Calu3 (cell line): ENCODE measurements around the gene FLNA. TPM values are rescaled to one million over a fixed set of nuclear protein-coding genes. Genes with fewer than 3 reads are reported as not detected.

Experiments used
- BruUV-seq: library from RNA; stranded (reverse); fragments of 400-500 nt; replicated peaks from 2 replicates; lab custom pipeline; 2021; lab: Mats Ljungman, UMichigan
- CTCF ChIA-PET: fragments of 300-600 bp; sonication (Branson Sonifier 250); formaldehyde crosslinking; loops from one replicate; lab custom pipeline; 2022; ENCODE audit warnings: antibody characterized with exemption; lab: Charles Lee
- DNase-seq: peaks from one replicate; pipeline ENCODE4 v3.0.0; 2022
- H3K27ac Mint-ChIP-seq: one replicate; pipeline ENCODE4 v1.8.0; 2022; ENCODE audit warnings: mixed read lengths; ENCODE audit not compliant: unreplicated experiment
- H3K27me3 Mint-ChIP-seq: one replicate; pipeline ENCODE4 v1.8.0; 2022; ENCODE audit warnings: mixed read lengths; ENCODE audit not compliant: unreplicated experiment
- H3K36me3 Mint-ChIP-seq: one replicate; pipeline ENCODE4 v1.8.0; 2022; ENCODE audit warnings: mild to moderate bottlenecking, moderate library complexity, mixed read lengths; ENCODE audit not compliant: insufficient read depth, unreplicated experiment
- H3K4me1 Mint-ChIP-seq: one replicate; pipeline ENCODE4 v1.8.0; 2022; ENCODE audit warnings: mild to moderate bottlenecking, low read depth, mixed read lengths; ENCODE audit not compliant: unreplicated experiment
- H3K4me3 Mint-ChIP-seq: one replicate; pipeline ENCODE4 v1.8.0; 2022; ENCODE audit warnings: mild to moderate bottlenecking, low read depth, moderate library complexity, mixed read lengths; ENCODE audit not compliant: unreplicated experiment
- H3K9me3 Mint-ChIP-seq: one replicate; pipeline ENCODE4 v1.8.0; 2022; ENCODE audit warnings: low read depth, mixed read lengths; ENCODE audit not compliant: unreplicated experiment
- CTCF ChIP-seq: fragments of 200-600 bp; IDR thresholded peaks from one replicate; pipeline ENCODE4 v1.8.0; 2022; ENCODE audit warnings: antibody characterized with exemption; ENCODE audit not compliant: unreplicated experiment
- intact Hi-C: fragments of 100-400 bp; cut with micrococcal nuclease; formaldehyde crosslinking; loops from one replicate; pipeline ENCODE4 v1.10.0; 2022; ENCODE audit not compliant: unreplicated experiment
- total RNA-seq: library from RNA; stranded (reverse); gene quantifications from 2 replicates; pipeline ENCODE4 v1.2.3, GENCODE V29; 2022

Gene FLNA
- total RNA-seq, 1 experiment from 2014 or later = 1,240 TPM

DNA sequence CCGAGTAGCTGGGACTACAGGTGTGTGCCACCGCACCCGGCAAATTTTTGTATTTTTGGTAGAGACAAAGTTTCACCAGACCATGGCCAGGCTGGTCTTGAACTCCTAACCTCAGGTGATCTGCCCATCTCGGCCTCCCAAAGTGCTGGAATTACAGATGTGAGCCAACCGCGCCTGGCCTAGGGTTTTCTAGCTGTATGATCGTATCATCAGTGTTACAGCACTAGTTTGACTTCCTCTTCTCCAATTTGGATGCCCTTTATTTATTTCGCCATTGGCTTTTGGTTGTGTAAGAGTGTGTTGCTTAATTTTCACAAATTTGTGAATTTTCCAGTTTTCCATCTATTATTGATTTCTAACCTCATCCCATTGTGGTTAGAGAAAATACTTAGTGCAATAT is 73.6 kb downstream of the FLNA start:
- no peaks in the 10 kb centered on the region for H3K4me1 Mint-ChIP-seq
- no peak for TF ChIP-seq CTCF
- H3K27ac Mint-ChIP-seq = no peak overlapping the region
- no peaks in the 10 kb centered on the region for H3K9me3 Mint-ChIP-seq
- peaks cover 5% of the 10 kb centered on the region for H3K36me3 Mint-ChIP-seq
- peaks cover 11% of the 10 kb centered on the region for H3K27me3 Mint-ChIP-seq
- intact Hi-C loops = no loop called here
- DNase-seq = no peak
- CTCF ChIA-PET = no interaction called here
- no peak overlapping the region for H3K4me3 Mint-ChIP-seq
- BruUV-seq = no TSS peak

Other genes with a start within 250 kb of the FLNA start
- not detected in 2 replicates for gene OPN1LW, start 230.4 kb downstream of the FLNA start, total RNA-seq
- gene OPN1MW, start 192.0 kb downstream of the FLNA start, total RNA-seq = not detected in 2 replicates
- not detected in 2 replicates for gene OPN1MW2, start 154.9 kb downstream of the FLNA start, total RNA-seq
- not detected in 2 replicates for gene OPN1MW3, start 117.1 kb downstream of the FLNA start, total RNA-seq
- not detected in 2 replicates for gene TEX28, start 79.5 kb downstream of the FLNA start, total RNA-seq
- not detected in 2 replicates for gene TKTL1, start 78.8 kb downstream of the FLNA start, total RNA-seq
- 75.1 TPM in 2 replicates for gene EMD, start 4.7 kb upstream of the FLNA start, total RNA-seq
- 1,458 and 1,495 TPM in 2 replicates for gene RPL10, start 23.7 kb upstream of the FLNA start, total RNA-seq
- gene DNASE1L1, start 34.6 kb upstream of the FLNA start, total RNA-seq = 28.8 and 30.6 TPM in 2 replicates
- gene TAFAZZIN, start 36.9 kb upstream of the FLNA start, total RNA-seq = 55.0 and 56.3 TPM in 2 replicates
- 109 and 124 TPM in 2 replicates for gene ATP6AP1, start 54.0 kb upstream of the FLNA start, total RNA-seq
- 118 and 130 TPM in 2 replicates for gene GDI1, start 62.5 kb upstream of the FLNA start, total RNA-seq
- gene FAM50A, start 69.5 kb upstream of the FLNA start, total RNA-seq = 87.9 and 88.9 TPM in 2 replicates
- gene PLXNA3, start 83.6 kb upstream of the FLNA start, total RNA-seq = 74.0 and 82.6 TPM in 2 replicates
- 25.5 and 25.6 TPM in 2 replicates for gene LAGE3, start 104.6 kb upstream of the FLNA start, total RNA-seq
- gene UBL4A, start 112.0 kb upstream of the FLNA start, total RNA-seq = 37.6 and 41.3 TPM in 2 replicates
- 21.5 and 27.1 TPM in 2 replicates for gene SLC10A3, start 116.0 kb upstream of the FLNA start, total RNA-seq
- gene FAM3A, start 141.6 kb upstream of the FLNA start, total RNA-seq = 36.8 and 39.5 TPM in 2 replicates
- gene G6PD, start 172.2 kb upstream of the FLNA start, total RNA-seq = 180 and 229 TPM in 2 replicates
- gene IKBKG, start 173.0 kb upstream of the FLNA start, total RNA-seq = 39.9 and 46.3 TPM in 2 replicates
- not detected in 2 replicates for gene CTAG1A, start 210.5 kb upstream of the FLNA start, total RNA-seq
- gene CTAG1B, start 244.6 kb upstream of the FLNA start, total RNA-seq = not detected in 2 replicates